ENCODE measurements around the gene TEPSIN.

Gene TEPSIN

GRCh38 chr17:81238815-81239713 lies at the start of gene TEPSIN, which contains the start of gene NDUFAF8:
TSS of gene TEPSIN (minus strand) at chr17:81239055. CDS start at chr17:81239033, 22 bp downstream.
TSS of gene NDUFAF8 (plus strand) at chr17:81239318. CDS start at chr17:81239364, 46 bp downstream.
- DNase-seq (ENCODE audit: low spot score) = peak; percentile 100

- DNase-seq (ENCODE audit: low spot score) = no peak
These were observed 49.0 kb upstream of the TEPSIN start for GRCh38 chr17:81287741-81288430.

- DNase-seq (ENCODE audit: low spot score) = no peak
These were observed 48.3 kb upstream of the TEPSIN start for GRCh38 chr17:81287152-81287551.

GRCh38 chr17:81286491-81287145 lies 47.8 kb upstream of the TEPSIN start:
- no peak for DNase-seq (ENCODE audit: low spot score)

GRCh38 chr17:81285894-81286293 lies 47.0 kb upstream of the TEPSIN start:
- no peak for DNase-seq (ENCODE audit: low spot score)

- peak; percentile 85 for DNase-seq (ENCODE audit: low spot score)
These were observed 46.5 kb upstream of the TEPSIN start for GRCh38 chr17:81285179-81285878.

GRCh38 chr17:81282876-81283275 lies 44.0 kb upstream of the TEPSIN start:
- DNase-seq (ENCODE audit: low spot score) = no peak

- no peak for DNase-seq (ENCODE audit: low spot score)
These were observed 43.3 kb upstream of the TEPSIN start for GRCh38 chr17:81282141-81282540.

- no peak for DNase-seq (ENCODE audit: low spot score)
These were observed 41.7 kb upstream of the TEPSIN start for GRCh38 chr17:81280571-81280970.

- DNase-seq (ENCODE audit: low spot score) = no peak
These were observed 40.7 kb upstream of the TEPSIN start for GRCh38 chr17:81279278-81280275.

- DNase-seq (ENCODE audit: low spot score) = no peak
These were observed 40.0 kb upstream of the TEPSIN start for GRCh38 chr17:81278831-81279230.

GRCh38 chr17:81277946-81278693 lies 39.3 kb upstream of the TEPSIN start:
- no peak for DNase-seq (ENCODE audit: low spot score)

- DNase-seq (ENCODE audit: low spot score) = peak; percentile 26
These were observed 38.6 kb upstream of the TEPSIN start for GRCh38 chr17:81277421-81277820.

GRCh38 chr17:81276781-81277180 lies 37.9 kb upstream of the TEPSIN start:
- no peak for DNase-seq (ENCODE audit: low spot score)

GRCh38 chr17:81274471-81274855 lies 35.6 kb upstream of the TEPSIN start:
- DNase-seq (ENCODE audit: low spot score) = no peak

GRCh38 chr17:81273698-81274470 lies 35.0 kb upstream of the TEPSIN start:
- no peak for DNase-seq (ENCODE audit: low spot score)

GRCh38 chr17:81272616-81273015 lies 33.8 kb upstream of the TEPSIN start:
- DNase-seq (ENCODE audit: low spot score) = no peak

GRCh38 chr17:81271226-81271625 lies 32.4 kb upstream of the TEPSIN start:
- no peak for DNase-seq (ENCODE audit: low spot score)

GRCh38 chr17:81270279-81270678 lies 31.4 kb upstream of the TEPSIN start:
- DNase-seq (ENCODE audit: low spot score) = no peak
